Smooth muscle cell (in vitro differentiated cells): ENCODE measurements around the gene ABCB8. TPM values are rescaled to one million over a fixed set of nuclear protein-coding genes. Genes with fewer than 3 reads are reported as not detected.

ENCODE experiments used
- DNase-seq: peaks from one replicate; lab custom pipeline; 2025; ENCODE audit not compliant: unreplicated experiment; lab: John Stamatoyannopoulos, UW
- H2AFZ ChIP-seq: fragments of 200-600 bp; sonication (generic); 2 replicates; pipeline ENCODE4 v1.6.0; 2016; ENCODE audit warnings: antibody characterized with exemption, low read depth, mild to moderate bottlenecking
- H3F3A ChIP-seq: fragments of 200-600 bp; sonication (generic); 2 replicates; pipeline ENCODE4 v1.6.0; 2017; ENCODE audit warnings: antibody characterized with exemption, low read depth
- H3K27ac ChIP-seq: fragments of 200-600 bp; sonication (generic); 2 replicates; pipeline ENCODE4 v1.5.1; 2016; ENCODE audit warnings: low read depth, mild to moderate bottlenecking
- H3K27me3 ChIP-seq: fragments of 200-600 bp; sonication (generic); 2 replicates; pipeline ENCODE4 v1.6.1; 2016; ENCODE audit warnings: low read depth, mild to moderate bottlenecking
- H3K36me3 ChIP-seq: fragments of 200-600 bp; sonication (generic); 2 replicates; pipeline ENCODE4 v1.5.1; 2016; ENCODE audit warnings: low read depth
- H3K4me1 ChIP-seq: fragments of 200-600 bp; sonication (generic); 2 replicates; pipeline ENCODE4 v1.5.1; 2016; ENCODE audit warnings: low read depth
- H3K4me2 ChIP-seq: fragments of 200-600 bp; sonication (generic); 2 replicates; pipeline ENCODE4 v1.6.0; 2016; ENCODE audit warnings: mild to moderate bottlenecking
- H3K4me3 ChIP-seq: fragments of 200-600 bp; sonication (generic); 2 replicates; pipeline ENCODE4 v1.5.1; 2016; ENCODE audit warnings: mild to moderate bottlenecking
- H3K79me2 ChIP-seq: fragments of 200-600 bp; sonication (generic); 2 replicates; pipeline ENCODE4 v1.6.0; 2016; ENCODE audit warnings: low read depth, mild to moderate bottlenecking
- H3K9ac ChIP-seq: fragments of 200-600 bp; sonication (generic); 2 replicates; pipeline ENCODE4 v1.6.0; 2016; ENCODE audit warnings: low read depth
- H3K9me3 ChIP-seq: fragments of 200-600 bp; sonication (generic); replicated peaks from 2 replicates; pipeline ENCODE4 v1.5.1; 2016; ENCODE audit warnings: low read depth
- H4K20me1 ChIP-seq: fragments of 200-600 bp; sonication (generic); 2 replicates; pipeline ENCODE4 v1.6.0; 2016; ENCODE audit warnings: low read depth
- CTCF ChIP-seq: fragments of 200-600 bp; sonication (generic); IDR thresholded peaks from 2 replicates; pipeline ENCODE4 v1.5.1; 2017; ENCODE audit warnings: borderline replicate concordance, mild to moderate bottlenecking, antibody characterized with exemption; ENCODE audit not compliant: insufficient read depth, poor library complexity, severe bottlenecking
- WGBS: methylation state at CpG from one replicate; pipeline ENCODE4 v1.1.7; 2016; ENCODE audit warnings: low lambda C conversion rate; 5-methylcytosine and 5-hydroxymethylcytosine counted together
- polyA plus RNA-seq: library from polyadenylated mRNA; unstranded; fragments of >200 nt; fragmentation: Nextera tagmentation; extraction: Ambion mirVana; gene quantifications from 2 replicates; pipeline ENCODE4 v1.2.1, GENCODE V29; 2016
- total RNA-seq: library from RNA; depleted of rRNA; stranded (reverse); fragments of >200 nt; gene quantifications from 2 replicates; pipeline ENCODE4 v1.2.3, GENCODE V29; 2014

ABCB8 gene
- total and polyA plus RNA-seq, 2 experiments from 2014 or later: 23.4 to 24.2 TPM

- Histone ChIP-seq H3K9me3 (no peaks in the 10 kb centered on the region), H3K4me1 (peaks cover 29% of the 10 kb centered on the region), H3K4me2 (peak overlapping the region; percentile 97), H3K27ac (peak overlapping the region; percentile 72), H2AFZ (no peak overlapping the region), H4K20me1 (peaks cover 14% of the 10 kb centered on the region), H3K9ac (peak overlapping the region; percentile 38), H3K36me3 (no peaks in the 10 kb centered on the region), H3K79me2 (peaks cover 33% of the 10 kb centered on the region), H3K27me3 (no peaks in the 10 kb centered on the region), H3F3A (peaks cover 30% of the 10 kb centered on the region), H3K4me3 (peak overlapping the region; percentile 94)
- 39% methylated on average over 48 of the region's 64 CpGs for WGBS
- no peak for TF ChIP-seq CTCF
- no peak for DNase-seq
Measured at GRCh38 chr7:151081170-151082101, 53.2 kb downstream of the ABCB8 start.

GRCh38 chr7:151082141-151083070, 54.2 kb downstream of the ABCB8 start:
- H3K36me3 ChIP-seq: no peaks in the 10 kb centered on the region
- H3K27ac ChIP-seq: peak overlapping the region; percentile 72
- TF ChIP-seq CTCF: no peak
- peak overlapping the region; percentile 97 for H3K4me2 ChIP-seq
- H3K27me3 ChIP-seq: no peaks in the 10 kb centered on the region
- peaks cover 29% of the 10 kb centered on the region for H3K4me1 ChIP-seq
- peaks cover 25% of the 10 kb centered on the region for H3F3A ChIP-seq
- no peaks in the 10 kb centered on the region for H3K9me3 ChIP-seq
- H4K20me1 ChIP-seq: peaks cover 19% of the 10 kb centered on the region
- H3K79me2 ChIP-seq: peaks cover 40% of the 10 kb centered on the region
- H3K4me3 ChIP-seq: peak overlapping the region; percentile 99
- DNase-seq: no peak
- H2AFZ ChIP-seq: peak overlapping the region; percentile 91
- peak overlapping the region; percentile 61 for H3K9ac ChIP-seq
- 64% methylated on average over 33 of the region's 42 CpGs for WGBS

- no peaks in the 10 kb centered on the region for H3K27me3 ChIP-seq
- H3K4me2 ChIP-seq: peak within 1 kb of the TSS; percentile 97
- DNase-seq: peak; percentile 54
- no peaks in the 10 kb centered on the region for H3K9me3 ChIP-seq
- peaks cover 28% of the 10 kb centered on the region for H4K20me1 ChIP-seq
- peaks cover 25% of the 10 kb centered on the region for H3F3A ChIP-seq
- peak within 1 kb of the TSS; percentile 33 for H3K27ac ChIP-seq
- H2AFZ ChIP-seq: peak within 1 kb of the TSS; percentile 91
- H3K4me1 ChIP-seq: peaks cover 37% of the 10 kb centered on the region
- H3K79me2 ChIP-seq: peaks cover 47% of the 10 kb centered on the region
- WGBS: 2% methylated on average over 24 of the region's 69 CpGs
- H3K4me3 ChIP-seq: peak within 1 kb of the TSS; percentile 99
- H3K9ac ChIP-seq: peak within 1 kb of the TSS; percentile 61
- H3K36me3 ChIP-seq: no peaks in the 10 kb centered on the region
- no peak for TF ChIP-seq CTCF
Measured at GRCh38 chr7:151083071-151083823, 55.0 kb downstream of the ABCB8 start, which contains the start of gene TMUB1. TMUB1 (minus strand) TSS chr7:151083493; CDS start chr7:151082563, 930 bp downstream.
